Parathyroid adenoma (tissue), 2 donors: Measurements from ENCODE around the gene HOXB8.

ENCODE experiments used
- H2AFZ ChIP-seq: fragments of 300-600 bp; sonication (generic); one replicate; pipeline ENCODE4 v1.7.0; 2017; ENCODE audit warnings: antibody characterized with exemption, mild to moderate bottlenecking
- H3K27ac ChIP-seq: fragments of 300-600 bp; sonication (generic); one replicate; pipeline ENCODE4 v1.7.0; 2017
- H3K27me3 ChIP-seq: fragments of 300-600 bp; sonication (generic); one replicate; pipeline ENCODE4 v1.7.0; 2017; ENCODE audit warnings: low read length; ENCODE audit not compliant: control insufficient read depth, insufficient read depth
- H3K36me3 ChIP-seq: fragments of 300-600 bp; sonication (generic); one replicate; pipeline ENCODE4 v1.7.0; 2017; ENCODE audit warnings: low read length; ENCODE audit not compliant: control insufficient read depth, insufficient read depth
- H3K4me1 ChIP-seq: fragments of 300-600 bp; sonication (generic); one replicate; pipeline ENCODE4 v1.7.0; 2017; ENCODE audit warnings: control low read depth
- H3K4me2 ChIP-seq: fragments of 300-600 bp; sonication (generic); one replicate; pipeline ENCODE4 v1.7.0; 2017; ENCODE audit warnings: low read length
- H3K4me3 ChIP-seq: fragments of 300-600 bp; sonication (generic); one replicate; pipeline ENCODE4 v1.7.0; 2017; ENCODE audit warnings: low read depth, low read length
- H3K79me2 ChIP-seq: fragments of 300-600 bp; sonication (generic); one replicate; pipeline ENCODE4 v1.7.0; 2017; ENCODE audit warnings: control low read depth
- H3K9ac ChIP-seq: fragments of 300-600 bp; sonication (generic); one replicate; pipeline ENCODE4 v1.7.0; 2017; ENCODE audit warnings: mild to moderate bottlenecking
- H3K9me3 ChIP-seq: fragments of 300-600 bp; sonication (generic); one replicate; pipeline ENCODE4 v1.7.0; 2017; ENCODE audit warnings: low read length; ENCODE audit not compliant: control insufficient read depth
- CTCF ChIP-seq: fragments of 300-600 bp; sonication (generic); IDR thresholded peaks from one replicate; pipeline ENCODE4 v1.7.0; 2017; ENCODE audit warnings: antibody characterized with exemption, mild to moderate bottlenecking
- donor health status: primary hyperparathyroidism.

HOXB8 gene

GRCh38 chr17:48639136-48639535 lies 24.0 kb upstream of the HOXB8 start:
- Histone ChIP-seq H3K27ac (no peak overlapping the region), H2AFZ (no peak overlapping the region), H3K9ac (no peak overlapping the region), H3K4me1 (no peaks in the 10 kb centered on the region), H3K4me3 (no peak overlapping the region), H3K4me2 (no peak overlapping the region), H3K27me3 (peaks cover 28% of the 10 kb centered on the region), H3K79me2 (no peaks in the 10 kb centered on the region), H3K9me3 (no peaks in the 10 kb centered on the region), H3K36me3 (no peaks in the 10 kb centered on the region)
- TF ChIP-seq CTCF, result no peak

GRCh38 chr17:48637323-48638260 lies 22.5 kb upstream of the HOXB8 start:
- H3K4me2 ChIP-seq, result no peak overlapping the region
- peaks cover 13% of the 10 kb centered on the region for H3K27me3 ChIP-seq
- H3K4me3 ChIP-seq, result no peak overlapping the region
- H3K79me2 ChIP-seq, result no peaks in the 10 kb centered on the region
- H3K27ac ChIP-seq, result no peak overlapping the region
- H3K9me3 ChIP-seq, result no peaks in the 10 kb centered on the region
- no peaks in the 10 kb centered on the region for H3K36me3 ChIP-seq
- TF ChIP-seq CTCF, result no peak
- H3K4me1 ChIP-seq, result no peaks in the 10 kb centered on the region
- no peak overlapping the region for H2AFZ ChIP-seq
- H3K9ac ChIP-seq, result no peak overlapping the region

- Histone ChIP-seq H3K4me3 (no peak overlapping the region), H3K4me1 (no peaks in the 10 kb centered on the region), H3K36me3 (no peaks in the 10 kb centered on the region), H3K79me2 (no peaks in the 10 kb centered on the region), H3K4me2 (no peak overlapping the region), H3K9me3 (no peaks in the 10 kb centered on the region), H2AFZ (no peak overlapping the region), H3K27me3 (peaks cover 14% of the 10 kb centered on the region), H3K9ac (no peak overlapping the region), H3K27ac (no peak overlapping the region)
- no peak for TF ChIP-seq CTCF
Measured at GRCh38 chr17:48636177-48637018, 21.3 kb upstream of the HOXB8 start.

DNA sequence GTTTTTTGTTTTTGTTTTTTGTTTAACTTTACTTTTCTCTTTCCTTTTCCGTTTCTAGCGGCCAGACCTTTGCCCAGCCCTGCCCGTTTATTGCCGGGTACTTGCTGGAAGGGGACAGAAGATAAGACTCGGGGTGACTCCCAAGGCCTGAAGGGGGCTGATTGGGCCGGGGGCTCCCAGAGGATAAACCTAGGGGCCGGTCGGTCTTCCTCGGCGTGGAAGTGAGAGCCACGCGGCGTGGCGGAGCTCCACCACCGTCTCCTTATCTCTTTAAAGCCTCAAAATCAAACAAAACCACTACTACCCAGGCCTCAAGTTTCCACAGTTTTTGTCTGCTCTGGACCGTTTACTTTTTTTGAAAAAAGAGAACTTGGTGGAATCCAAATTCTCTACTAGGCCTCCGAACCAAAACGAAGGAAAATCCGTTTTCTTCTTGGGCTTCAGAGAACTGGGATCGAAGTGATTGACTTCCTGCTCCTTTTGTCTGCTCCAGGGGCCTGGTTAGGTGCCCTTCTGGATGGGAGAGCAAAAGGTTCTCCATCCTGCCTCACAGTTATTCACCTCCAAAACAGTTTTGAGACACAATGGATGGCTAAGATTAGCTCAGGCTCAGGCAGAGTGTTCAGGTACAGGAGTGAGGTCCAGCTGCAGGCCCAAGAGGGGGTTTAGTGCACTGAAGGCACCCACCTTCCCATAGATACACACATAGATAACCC lies 19.6 kb upstream of the HOXB8 start:
- H3K79me2 ChIP-seq, result no peaks in the 10 kb centered on the region
- no peak overlapping the region for H3K4me3 ChIP-seq
- H3K36me3 ChIP-seq, result no peaks in the 10 kb centered on the region
- no peak overlapping the region for H3K27ac ChIP-seq
- no peak for TF ChIP-seq CTCF
- H3K4me1 ChIP-seq, result no peaks in the 10 kb centered on the region
- H3K9me3 ChIP-seq, result no peaks in the 10 kb centered on the region
- H3K4me2 ChIP-seq, result no peak overlapping the region
- H2AFZ ChIP-seq, result no peak overlapping the region
- H3K27me3 ChIP-seq, result peaks cover 16% of the 10 kb centered on the region
- no peak overlapping the region for H3K9ac ChIP-seq
